Kidney (tissue), 14 donors: ENCODE results near the gene ITPR1. TPM values are rescaled to one million over a fixed set of nuclear protein-coding genes. Genes with fewer than 3 reads are reported as not detected.
A peak's percentile ranks its signal among the peaks of the same experiment; 100 is the strongest.

Experiments used
- DNase-seq, 5 donors: peaks; one replicate each; pipeline ENCODE4 v3.0.0-alpha.2; 2013 to 2020
- FAIRE-seq: peaks from 2 replicates; lab custom pipeline; 2012; peaks lifted over from hg19 to GRCh38; lab: Jason Lieb, UNC
- H3K27ac ChIP-seq, 2 donors: one replicate each; pipeline ENCODE4 v1.7.0; 2013; ENCODE audit warnings: low read depth in 2 of 2, low read length in 2 of 2, inconsistent platforms in 1 of 2
- H3K27me3 ChIP-seq: one replicate; pipeline ENCODE4 v1.7.1; 2013; ENCODE audit warnings: low read length, inconsistent platforms; ENCODE audit not compliant: control insufficient read depth, insufficient read depth
- H3K36me3 ChIP-seq, 3 donors: one replicate each; pipeline versions ENCODE4 v1.7.0 to v1.7.1; 2013; ENCODE audit warnings: low read length in 3 of 3, control low read depth in 1 of 3, inconsistent platforms in 1 of 3; ENCODE audit not compliant: insufficient read depth in 3 of 3, control insufficient read depth in 2 of 3
- H3K4me1 ChIP-seq, 3 donors: one replicate each; pipeline versions ENCODE4 v1.7.0 to v1.7.1; 2013; ENCODE audit warnings: low read length in 3 of 3, inconsistent platforms in 1 of 3, low read depth in 1 of 3; ENCODE audit not compliant: control insufficient read depth in 2 of 3, insufficient read depth in 2 of 3
- H3K4me3 ChIP-seq, 3 donors: one replicate each; pipeline versions ENCODE4 v1.7.0 to v1.8.1; 2013; ENCODE audit warnings: low read length in 3 of 3, control low read depth in 1 of 3, inconsistent platforms in 1 of 3
- H3K9ac ChIP-seq, 3 donors: one replicate each; pipeline versions ENCODE4 v1.7.0 to v1.7.1; 2013; ENCODE audit warnings: low read length in 3 of 3, control low read depth in 1 of 3, inconsistent platforms in 1 of 3
- H3K9me3 ChIP-seq, 3 donors: one replicate each; pipeline versions ENCODE4 v1.7.0 to v1.7.1; 2013; ENCODE audit warnings: low read length in 3 of 3, control low read depth in 1 of 3, inconsistent platforms in 1 of 3; ENCODE audit not compliant: control insufficient read depth in 2 of 3, insufficient read depth in 1 of 3
- CTCF ChIP-seq: IDR thresholded peaks from 3 replicates; pipeline ENCODE4 v1.5.1; 2012; ENCODE audit warnings: mild to moderate bottlenecking, moderate library complexity, borderline replicate concordance; ENCODE audit not compliant: insufficient read depth; ENCODE audit errors: extremely low read depth
- intact Hi-C: fragments of 100-400 bp; cut with DNase I; formaldehyde crosslinking; loops from one replicate; pipeline ENCODE4 v1.11.1; 2022
- polyA plus RNA-seq: library from polyadenylated mRNA; stranded (reverse); fragments of 350-450 nt; fragmentation: Illumina TruSeq; extraction: RNeasy Lipid Tissue Mini Kit (QIAGEN cat#74804); gene quantifications from one replicate; pipeline ENCODE4 v1.2.3, GENCODE V29; 2014; ENCODE audit warnings: low read depth, low replicate concordance; ENCODE audit not compliant: insufficient read depth
- total RNA-seq: library from RNA; stranded (reverse); fragmentation: NEBNext Ultra II Directional; extraction: Animal tissue kit (Norgen Biotek cat#: 25700); gene quantifications from one replicate; pipeline ENCODE4 v1.2.1, GENCODE V29; 2021
- donor health status: control.
- donor health status: control.
- donor health status: control.
- donor health status: control.
- donor health status: control.
- donor health status: DM: yes; HTN: yes; CAD: no.
- donor health status: Normal renal cell carcinoma (clear cell type).

The ITPR1 gene
- total and polyA plus RNA-seq, 2 donors from 2014 or later: 30.2 to 81.2 TPM

DNA sequence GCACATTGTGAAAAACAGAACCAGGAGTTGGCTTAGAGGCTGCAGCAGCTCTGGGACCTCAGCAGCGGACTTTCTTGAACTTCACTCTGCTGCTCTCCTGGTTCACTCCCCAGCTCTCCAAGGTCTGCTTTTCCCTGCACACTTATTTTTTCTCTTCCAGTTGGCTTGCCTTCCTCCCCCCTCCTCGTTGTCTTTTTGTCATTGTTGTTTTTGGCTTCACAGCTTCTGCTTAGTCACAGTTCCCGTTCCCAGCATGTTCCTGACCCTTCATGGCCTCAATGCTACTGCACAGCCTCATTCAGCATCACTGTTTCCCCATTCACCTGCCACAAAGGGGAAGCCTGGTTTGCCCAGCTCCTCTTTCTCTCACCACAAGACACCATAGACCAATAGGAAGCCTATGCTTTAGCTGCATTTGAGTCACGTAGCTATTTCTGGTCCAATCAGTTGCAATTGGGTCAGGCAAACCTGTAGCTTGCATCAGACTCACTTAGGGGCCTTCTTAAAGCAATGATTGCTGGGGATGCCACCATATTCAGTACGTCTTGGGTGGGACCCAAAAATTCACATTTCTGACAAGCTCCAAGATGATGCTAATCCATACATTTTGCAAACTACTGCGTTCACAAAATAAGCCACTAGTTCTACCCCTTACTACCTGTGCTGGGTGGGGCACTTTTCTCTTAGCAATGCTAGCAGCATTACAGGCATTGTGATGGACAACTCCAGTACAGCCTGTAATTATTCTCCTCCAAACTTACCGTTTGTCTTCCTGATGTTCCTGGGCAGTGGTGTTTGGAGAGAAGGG lies 18.3 kb upstream of the ITPR1 start:
- DNase-seq (peak in 1 of 5 donors; percentile 26), FAIRE-seq (no peak)
- Histone ChIP-seq H3K4me1 (peaks cover 0 to 2% (median 0%) of the 10 kb centered on the region in 3 donors), H3K4me3 (no peak overlapping the region), H3K9ac (no peak overlapping the region), H3K36me3 (no peaks in the 10 kb centered on the region), H3K27ac (peak overlapping the region in 1 of 2 donors; percentile 29), H3K9me3 (no peaks in the 10 kb centered on the region), H3K27me3 (no peaks in the 10 kb centered on the region)
- TF ChIP-seq CTCF: no peak
- intact Hi-C loops: no loop called here

GRCh38 chr3:4475804-4476203 lies 17.3 kb upstream of the ITPR1 start:
- no peak for DNase-seq
- no peak for TF ChIP-seq CTCF
- H3K36me3 ChIP-seq: no peaks in the 10 kb centered on the region
- H3K9ac ChIP-seq: no peak overlapping the region
- no peak overlapping the region for H3K27ac ChIP-seq
- no peak overlapping the region for H3K4me3 ChIP-seq
- no peak for FAIRE-seq
- H3K27me3 ChIP-seq: no peaks in the 10 kb centered on the region
- H3K4me1 ChIP-seq: peaks cover 0 to 2% (median 0%) of the 10 kb centered on the region in 3 donors
- H3K9me3 ChIP-seq: no peaks in the 10 kb centered on the region
- intact Hi-C loops: no loop called here

- H3K36me3 ChIP-seq: no peaks in the 10 kb centered on the region
- no peak for DNase-seq
- no peak for FAIRE-seq
- H3K9me3 ChIP-seq: no peaks in the 10 kb centered on the region
- H3K27ac ChIP-seq: no peak overlapping the region
- H3K4me3 ChIP-seq: no peak overlapping the region
- no peaks in the 10 kb centered on the region for H3K27me3 ChIP-seq
- peaks cover 0 to 2% (median 0%) of the 10 kb centered on the region in 3 donors for H3K4me1 ChIP-seq
- TF ChIP-seq CTCF: no peak
- intact Hi-C loops: no loop called here
- no peak overlapping the region for H3K9ac ChIP-seq
Measured at GRCh38 chr3:4476496-4476895, 16.7 kb upstream of the ITPR1 start.
